ENCODE measurements around the gene CPN2. TPM values are rescaled to one million over a fixed set of nuclear protein-coding genes. Genes with fewer than 3 reads are reported as not detected.

Gene CPN2
- total and polyA plus RNA-seq, 2 donors (not counting 3 experiments of a cell fraction or from before 2014, with no cell fraction given) = not detected

DNA sequence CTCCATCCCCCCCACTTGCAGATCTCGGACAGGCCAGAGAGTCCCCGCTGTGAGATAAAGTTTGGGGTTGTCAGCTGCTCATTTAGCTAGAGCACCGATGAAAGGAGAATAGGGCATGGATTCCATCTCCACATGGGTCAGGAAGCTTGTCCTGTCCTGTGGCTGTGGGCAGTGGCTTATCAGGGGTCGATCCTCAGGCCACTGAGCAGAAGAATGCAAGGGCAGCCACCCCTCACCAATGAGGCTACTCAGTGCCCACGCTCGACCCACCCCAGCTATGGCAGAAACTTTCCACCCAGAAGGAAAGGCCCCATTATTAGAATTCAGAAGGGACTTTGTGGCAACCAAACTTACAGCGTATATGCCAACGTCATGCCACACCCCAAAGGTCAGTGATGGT lies 43.3 kb downstream of the CPN2 start:
- no peaks in the 10 kb centered on the region for H3K79me2 ChIP-seq (ENCODE audit: control insufficient read depth, insufficient read depth, low read length)
- H4K20me1 ChIP-seq (replicated peaks; ENCODE audit: control insufficient read depth, extremely low read depth, insufficient read depth, low read length) = no peaks in the 10 kb centered on the region
- dilution Hi-C loops (cut with MboI; ENCODE audit: extremely low pct_ligation_motif_present, low sequenced_read_pairs) (loop anchor here (25.0 kb wide), 1 partner anchor 546 kb away; no protein-coding TSS in a partner anchor), intact Hi-C loops (cut with micrococcal nuclease) (loop anchor here (2.0 kb wide), 2 partner anchors 103 to 305 kb away; no protein-coding TSS in a partner anchor)
- H3K4me2 ChIP-seq (ENCODE audit: insufficient read depth, low read length) = no peak overlapping the region
- H3K9me1 ChIP-seq (replicated peaks; ENCODE audit: control insufficient read depth, extremely low read depth, insufficient read depth, low read length) = no peaks in the 10 kb centered on the region
- no peaks in the 10 kb centered on the region for H3K9me3 ChIP-seq (replicated peaks; ENCODE audit: control insufficient read depth, insufficient read depth, low read length)
- POLR2A ChIA-PET = no interaction called here
- no peak for TF ChIP-seq EZH2 (IDR thresholded peaks at IDR 0.05; ENCODE audit: borderline replicate concordance, low read depth, low read length, severe bottlenecking)
- no peak overlapping the region for H2AFZ ChIP-seq (ENCODE audit: low read depth, low read length)
- H3K4me1 ChIP-seq (ENCODE audit: control insufficient read depth, extremely low read depth, insufficient read depth, low read length) = peaks cover 14% of the 10 kb centered on the region
- no TSS peak for BruUV-seq (replicated peaks)
- H3K27me3 ChIP-seq (ENCODE audit: control insufficient read depth in 2 of 2, insufficient read depth in 2 of 2, low read length in 2 of 2) = peaks cover 2% of the 10 kb centered on the region in 2 experiments
- H3K9ac ChIP-seq (replicated peaks; ENCODE audit: extremely low read depth, insufficient read depth, low read length) = no peak overlapping the region
- DNase-seq (ENCODE audit: low read depth, low spot score) (no peak), FAIRE-seq (no peak)
- H3K27ac ChIP-seq (ENCODE audit: insufficient read depth, low read depth, low read length) = no peak overlapping the region
- H3K4me3 ChIP-seq (replicated peaks in 1 of 3; ENCODE audit: insufficient read depth in 1 of 3, low read depth in 1 of 3, low read length in 3 of 3) = no peak overlapping the region
- H3K36me3 ChIP-seq (ENCODE audit: control insufficient read depth in 2 of 2, extremely low read depth in 1 of 2, insufficient read depth in 2 of 2, low read length in 2 of 2) = no peaks in the 10 kb centered on the region
- CTCF ChIA-PET = interaction anchor here (1.6 to 3.9 kb wide), 4 partner anchors 8 to 169 kb away, joined by 5 to 22 read pairs (median 7); no protein-coding TSS in a partner anchor

DNA sequence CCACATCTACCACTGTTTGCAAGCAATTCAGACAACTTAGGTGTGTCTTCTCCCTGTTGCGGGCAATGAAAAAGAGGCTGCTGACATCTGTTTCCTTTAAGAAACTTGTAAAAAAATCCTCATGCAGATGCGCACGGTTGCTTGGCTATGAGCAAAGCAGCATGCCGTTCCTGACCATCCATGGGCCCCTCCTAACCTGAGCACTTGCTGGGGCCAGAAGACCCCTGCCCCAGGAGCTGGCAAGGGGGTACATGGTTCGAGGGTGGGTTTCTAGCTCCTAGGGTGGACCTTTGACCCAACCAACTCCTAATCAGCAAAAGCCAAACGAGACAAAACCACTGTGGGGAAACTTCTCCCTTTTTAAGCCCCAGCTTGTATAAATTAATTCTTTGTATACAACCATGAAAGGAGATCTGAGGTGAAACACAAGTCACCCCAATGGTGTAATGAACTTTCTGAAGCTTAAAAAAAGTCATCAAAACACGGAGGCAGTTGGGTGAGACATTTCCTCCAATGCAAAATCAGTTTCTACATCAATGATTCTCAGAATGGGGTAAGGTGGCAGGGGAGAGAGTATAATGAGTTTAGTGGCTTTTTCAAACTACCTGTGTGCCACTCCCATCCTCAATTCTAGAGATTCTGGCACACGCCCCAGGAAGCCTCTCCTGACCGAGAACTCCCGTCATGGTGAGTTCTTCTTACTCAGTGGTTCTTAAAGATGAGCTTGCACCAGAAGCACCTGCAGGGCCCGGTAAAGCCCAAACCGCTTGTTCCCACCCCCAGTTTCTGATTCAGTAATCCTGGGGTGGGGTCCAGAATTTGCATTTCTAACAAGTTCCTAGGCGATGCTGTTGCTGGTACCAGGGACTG lies 44.1 kb downstream of the CPN2 start:
- H4K20me1 ChIP-seq (replicated peaks; ENCODE audit: control insufficient read depth, extremely low read depth, insufficient read depth, low read length) = no peaks in the 10 kb centered on the region
- H3K9me1 ChIP-seq (replicated peaks; ENCODE audit: control insufficient read depth, extremely low read depth, insufficient read depth, low read length) = no peaks in the 10 kb centered on the region
- H3K4me2 ChIP-seq (ENCODE audit: insufficient read depth, low read length) = no peak overlapping the region
- no peak overlapping the region for H3K4me3 ChIP-seq (replicated peaks in 1 of 3; ENCODE audit: insufficient read depth in 1 of 3, low read depth in 1 of 3, low read length in 3 of 3)
- H3K9me3 ChIP-seq (replicated peaks; ENCODE audit: control insufficient read depth, insufficient read depth, low read length) = no peaks in the 10 kb centered on the region
- no peaks in the 10 kb centered on the region for H3K79me2 ChIP-seq (ENCODE audit: control insufficient read depth, insufficient read depth, low read length)
- H3K9ac ChIP-seq (replicated peaks; ENCODE audit: extremely low read depth, insufficient read depth, low read length) = no peak overlapping the region
- no peak overlapping the region for H3K27ac ChIP-seq (ENCODE audit: insufficient read depth, low read depth, low read length)
- dilution Hi-C loops (cut with MboI; ENCODE audit: extremely low pct_ligation_motif_present, low sequenced_read_pairs) (loop anchor here (25.0 kb wide), 1 partner anchor 545 kb away; no protein-coding TSS in a partner anchor), intact Hi-C loops (cut with micrococcal nuclease) (loop anchor here (1.0 to 2.0 kb wide), 5 partner anchors 11 to 304 kb away; no protein-coding TSS in a partner anchor)
- BruUV-seq (replicated peaks) = no TSS peak
- CTCF ChIA-PET = interaction anchor here (1.6 to 3.9 kb wide), 3 partner anchors 9 to 37 kb away, joined by 5 to 22 read pairs (median 7); no protein-coding TSS in a partner anchor
- H3K4me1 ChIP-seq (ENCODE audit: control insufficient read depth, extremely low read depth, insufficient read depth, low read length) = peaks cover 14% of the 10 kb centered on the region
- H2AFZ ChIP-seq (ENCODE audit: low read depth, low read length) = no peak overlapping the region
- POLR2A ChIA-PET = interaction anchor here (0.6 kb wide), 1 partner anchor 167 kb away, joined by 3 read pairs; no protein-coding TSS in a partner anchor
- TF ChIP-seq EZH2 (IDR thresholded peaks at IDR 0.05; ENCODE audit: borderline replicate concordance, low read depth, low read length, severe bottlenecking) (no peak), POLR2A (IDR thresholded peaks at IDR 0.05; ENCODE audit: low read depth, low read length) (no peak), FOS (IDR thresholded peaks at IDR 0.05; ENCODE audit: borderline replicate concordance, insufficient read depth, low read length) (no peak), JUN (IDR thresholded peaks at IDR 0.05; ENCODE audit: borderline replicate concordance, insufficient read depth, insufficient read length, low read depth) (no peak), MYC (IDR thresholded peaks at IDR 0.05; ENCODE audit: low read depth, low read length) (no peak), POLR2AphosphoS5 (IDR thresholded peaks at IDR 0.05; ENCODE audit: insufficient read depth, low read depth, low read length) (no peak), GATA2 (IDR thresholded peaks at IDR 0.05; ENCODE audit: insufficient read depth, insufficient read length, low read depth, low read length) (no peak)
- TF ChIP-seq, protein P1, sequence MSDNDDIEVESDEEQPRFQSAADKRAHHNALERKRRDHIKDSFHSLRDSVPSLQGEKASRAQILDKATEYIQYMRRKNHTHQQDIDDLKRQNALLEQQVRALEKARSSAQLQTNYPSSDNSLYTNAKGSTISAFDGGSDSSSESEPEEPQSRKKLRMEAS (IDR thresholded peaks at IDR 0.05; ENCODE audit: insufficient read depth, insufficient read length) = no peak
- TF ChIP-seq, protein P2, sequence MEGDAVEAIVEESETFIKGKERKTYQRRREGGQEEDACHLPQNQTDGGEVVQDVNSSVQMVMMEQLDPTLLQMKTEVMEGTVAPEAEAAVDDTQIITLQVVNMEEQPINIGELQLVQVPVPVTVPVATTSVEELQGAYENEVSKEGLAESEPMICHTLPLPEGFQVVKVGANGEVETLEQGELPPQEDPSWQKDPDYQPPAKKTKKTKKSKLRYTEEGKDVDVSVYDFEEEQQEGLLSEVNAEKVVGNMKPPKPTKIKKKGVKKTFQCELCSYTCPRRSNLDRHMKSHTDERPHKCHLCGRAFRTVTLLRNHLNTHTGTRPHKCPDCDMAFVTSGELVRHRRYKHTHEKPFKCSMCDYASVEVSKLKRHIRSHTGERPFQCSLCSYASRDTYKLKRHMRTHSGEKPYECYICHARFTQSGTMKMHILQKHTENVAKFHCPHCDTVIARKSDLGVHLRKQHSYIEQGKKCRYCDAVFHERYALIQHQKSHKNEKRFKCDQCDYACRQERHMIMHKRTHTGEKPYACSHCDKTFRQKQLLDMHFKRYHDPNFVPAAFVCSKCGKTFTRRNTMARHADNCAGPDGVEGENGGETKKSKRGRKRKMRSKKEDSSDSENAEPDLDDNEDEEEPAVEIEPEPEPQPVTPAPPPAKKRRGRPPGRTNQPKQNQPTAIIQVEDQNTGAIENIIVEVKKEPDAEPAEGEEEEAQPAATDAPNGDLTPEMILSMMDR (IDR thresholded peaks at IDR 0.05; ENCODE audit: extremely low read depth in 1 of 2, insufficient read depth in 1 of 2, low read depth in 1 of 2, low read length in 2 of 2) = no peak
- no peak for FAIRE-seq
- H3K36me3 ChIP-seq (ENCODE audit: control insufficient read depth in 2 of 2, extremely low read depth in 1 of 2, insufficient read depth in 2 of 2, low read length in 2 of 2) = no peaks in the 10 kb centered on the region
- no peak for DNase-seq (ENCODE audit: low read depth, low spot score)
- peaks cover 2% of the 10 kb centered on the region in 2 experiments for H3K27me3 ChIP-seq (ENCODE audit: control insufficient read depth in 2 of 2, insufficient read depth in 2 of 2, low read length in 2 of 2)

All from endothelial cell of umbilical vein (primary cell).